COLO829 (cell line): Measurements from ENCODE around the gene RANBP3L.
"Not testable (repeated sequence)": the region's sequence is repeated elsewhere in the genome, so short reads cannot be mapped to it uniquely, and the experiment has no call there.

ENCODE experiments used
- DNase-seq: peaks from one replicate; pipeline ENCODE4 v3.0.0; 2012; ENCODE audit warnings: low spot score

RANBP3L gene

DNA sequence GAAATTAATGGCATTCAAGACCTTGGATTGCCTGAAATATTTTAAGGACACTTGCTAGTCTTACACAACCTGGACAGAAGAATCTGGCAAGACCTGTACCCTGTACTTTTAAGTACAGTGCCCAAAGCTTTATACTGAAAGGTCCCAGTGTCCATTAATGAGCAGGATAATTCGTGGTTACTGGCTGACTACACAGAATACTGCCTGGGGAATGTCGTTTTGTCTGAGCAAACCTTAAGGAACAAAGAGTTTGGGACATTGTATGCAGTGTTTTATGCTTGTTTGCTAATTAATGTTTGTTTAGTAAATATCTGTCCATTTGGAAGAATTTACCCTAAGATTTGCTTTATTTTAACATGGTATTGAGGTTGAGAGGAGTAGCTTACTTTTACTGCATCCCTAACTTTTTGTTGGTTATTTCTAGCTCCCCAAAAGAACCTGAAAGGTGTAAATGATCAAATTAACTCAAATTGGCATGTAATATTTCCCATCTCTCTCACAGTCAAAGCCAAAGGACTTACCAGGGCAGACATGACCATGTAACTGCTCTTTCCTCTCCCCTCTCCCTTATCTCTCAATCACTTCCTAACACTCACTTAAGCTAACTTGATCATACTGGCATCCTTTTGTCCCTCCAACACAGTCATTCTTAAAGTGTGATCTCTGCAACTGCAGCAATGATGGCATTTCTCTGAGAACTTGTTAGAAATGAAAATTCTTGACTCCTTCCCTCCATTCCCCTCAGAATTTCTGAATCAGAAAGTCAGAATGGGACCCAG, 15.7 kb downstream of the RANBP3L start:
- DNase-seq: no peak

GRCh38 chr5:36283775-36284174, 17.9 kb downstream of the RANBP3L start:
- DNase-seq: not testable (repeated sequence)

DNA sequence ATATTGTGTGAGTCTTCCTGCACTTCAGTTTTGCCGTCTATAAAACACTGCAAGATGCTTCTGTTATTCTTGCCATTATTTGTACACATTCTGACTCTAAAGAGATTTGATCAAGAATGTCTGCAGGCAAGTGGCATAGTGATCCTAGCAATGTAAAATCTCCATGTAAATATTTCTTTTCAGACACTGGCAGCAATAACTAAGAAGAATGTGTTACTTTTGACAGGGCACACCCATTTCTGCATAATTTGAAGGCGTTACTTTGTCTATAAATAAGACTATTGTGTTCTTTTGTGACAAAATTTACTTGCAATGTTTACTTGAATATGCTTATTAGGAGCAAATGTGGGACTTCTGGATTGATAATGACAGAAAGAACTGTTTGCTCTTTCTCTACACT, 20.1 kb downstream of the RANBP3L start:
- no peak for DNase-seq

DNA sequence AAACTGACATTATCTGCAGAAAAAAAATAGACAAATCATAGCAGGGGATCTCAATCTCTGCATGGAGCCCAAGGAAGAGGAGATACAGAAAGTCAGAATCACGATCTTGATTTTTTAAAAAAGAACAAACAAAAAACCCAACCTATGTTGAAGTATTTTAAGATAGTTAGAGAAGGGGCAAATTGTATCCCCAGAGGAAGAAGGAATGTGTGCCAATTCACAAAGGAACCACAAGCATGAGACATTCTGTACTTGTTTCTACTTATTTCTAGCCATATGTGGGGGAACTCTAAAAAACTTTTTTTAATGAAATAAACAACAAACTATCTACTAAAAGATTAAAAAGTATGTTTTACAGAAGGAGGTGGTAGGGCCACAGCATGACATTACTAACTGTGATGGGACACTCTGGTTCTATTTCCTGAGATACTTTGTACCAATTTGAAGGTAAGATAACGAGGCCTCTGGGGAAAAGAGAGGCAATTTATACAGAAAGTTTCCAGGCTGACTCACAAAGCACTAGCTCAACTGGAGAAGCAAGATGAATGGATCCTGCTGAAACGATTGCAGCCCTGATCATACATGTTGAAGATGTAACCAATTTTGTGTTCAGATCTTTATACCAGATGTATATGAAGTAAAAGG, 22.5 kb downstream of the RANBP3L start:
- DNase-seq: peak; percentile 2

GRCh38 chr5:36277521-36278176, 24.1 kb downstream of the RANBP3L start:
- no peak for DNase-seq

DNA sequence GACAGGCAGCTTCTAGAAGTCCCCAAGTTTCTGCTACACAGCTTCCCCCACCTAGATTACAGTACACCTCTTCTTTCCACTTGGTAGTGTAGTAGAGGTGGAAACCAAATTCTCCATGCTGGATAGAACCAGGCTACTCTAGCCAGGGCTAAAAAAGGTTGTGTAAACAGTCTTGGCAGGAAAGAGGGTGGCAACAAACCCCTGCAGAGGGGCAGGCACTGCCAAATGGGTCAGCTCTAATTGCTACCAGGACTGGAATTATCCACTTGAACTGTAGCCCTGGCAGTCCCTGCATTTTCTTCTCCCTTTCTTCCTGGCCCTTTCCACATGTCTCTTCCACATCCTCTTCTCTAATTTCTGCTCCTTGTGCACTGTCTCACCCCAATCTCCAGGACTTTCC, 24.8 kb downstream of the RANBP3L start:
- no peak for DNase-seq

GRCh38 chr5:36273809-36274526, 27.7 kb downstream of the RANBP3L start:
- no peak for DNase-seq

DNA sequence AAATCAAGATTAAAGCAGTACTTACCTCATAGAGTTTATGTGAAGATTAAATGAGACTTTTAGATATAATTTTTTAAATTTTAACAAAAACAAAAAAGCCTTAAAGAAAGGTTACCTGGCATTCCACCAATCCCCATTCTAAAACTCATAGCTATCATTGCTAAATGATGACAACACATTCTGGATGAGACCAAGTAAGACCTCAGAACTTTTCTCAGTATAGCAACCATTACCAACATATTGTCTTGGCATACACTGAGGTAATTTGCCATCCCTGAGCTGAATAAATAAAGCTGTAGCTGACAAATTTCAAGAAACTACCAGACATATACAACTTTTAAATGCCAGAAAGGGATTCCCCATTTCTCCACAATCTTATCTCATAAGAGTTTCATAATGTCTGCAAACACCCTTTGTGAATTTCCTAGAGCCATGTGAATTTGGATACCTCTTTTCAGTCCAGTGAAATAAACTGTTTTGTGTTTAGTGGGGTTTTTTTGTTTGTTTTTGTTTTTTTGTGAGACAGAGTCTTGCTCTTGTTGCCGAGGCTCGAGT, 29.5 kb downstream of the RANBP3L start:
- no peak for DNase-seq

DNA sequence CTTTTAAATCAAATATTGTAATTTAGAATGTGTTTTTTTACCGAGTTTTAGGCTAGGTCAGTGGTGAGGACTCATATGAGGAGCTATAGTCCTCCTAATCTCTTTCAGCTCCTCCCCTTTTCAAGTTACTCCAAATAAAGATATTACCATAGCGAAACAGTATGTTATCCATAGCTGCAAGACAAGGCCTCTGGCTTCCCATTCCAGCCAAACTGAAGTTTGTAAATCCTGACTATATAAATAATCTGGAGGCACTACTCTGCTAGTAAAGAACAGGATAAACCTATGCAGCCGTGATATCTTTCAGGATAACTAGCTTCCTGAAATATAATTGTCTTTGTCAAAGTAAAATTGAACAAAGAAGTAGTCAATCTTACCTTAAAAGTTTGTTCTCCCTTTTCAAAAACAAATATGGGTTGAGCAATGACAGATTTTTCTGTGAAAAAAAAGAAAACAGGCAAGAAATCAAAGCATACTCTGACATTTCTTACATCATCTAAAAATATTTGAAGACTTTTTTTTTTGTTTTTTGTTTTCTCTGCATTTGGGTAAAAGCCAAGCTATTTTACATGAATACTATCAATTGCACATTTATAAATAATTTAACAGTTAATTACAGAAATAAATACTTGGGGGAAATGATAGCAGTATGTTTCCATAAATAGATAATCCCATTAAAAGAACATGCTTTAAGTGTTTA, 30.7 kb downstream of the RANBP3L start:
- DNase-seq: no peak

GRCh38 chr5:36270175-36270574, 31.5 kb downstream of the RANBP3L start:
- DNase-seq: no peak

DNA sequence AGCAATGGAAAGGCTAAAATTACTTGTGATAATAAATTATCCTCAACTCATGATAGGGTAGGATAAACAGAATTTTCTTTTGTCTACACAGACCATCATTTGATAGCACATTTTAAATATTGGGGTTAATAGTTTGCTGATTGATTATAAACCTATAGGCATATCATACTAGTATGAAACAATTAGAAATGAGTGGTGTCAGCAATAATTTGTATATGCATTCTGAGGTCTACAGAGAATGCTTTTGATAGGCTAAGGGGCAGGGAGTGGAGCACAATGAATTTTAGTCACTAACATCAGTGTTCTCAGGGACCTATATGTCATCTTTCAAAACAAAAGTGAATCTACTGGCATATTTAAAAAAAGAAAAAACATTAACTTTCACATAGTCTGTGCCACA, 32.2 kb downstream of the RANBP3L start:
- DNase-seq: no peak

GRCh38 chr5:36267905-36268304, 33.8 kb downstream of the RANBP3L start:
- DNase-seq: no peak

DNA sequence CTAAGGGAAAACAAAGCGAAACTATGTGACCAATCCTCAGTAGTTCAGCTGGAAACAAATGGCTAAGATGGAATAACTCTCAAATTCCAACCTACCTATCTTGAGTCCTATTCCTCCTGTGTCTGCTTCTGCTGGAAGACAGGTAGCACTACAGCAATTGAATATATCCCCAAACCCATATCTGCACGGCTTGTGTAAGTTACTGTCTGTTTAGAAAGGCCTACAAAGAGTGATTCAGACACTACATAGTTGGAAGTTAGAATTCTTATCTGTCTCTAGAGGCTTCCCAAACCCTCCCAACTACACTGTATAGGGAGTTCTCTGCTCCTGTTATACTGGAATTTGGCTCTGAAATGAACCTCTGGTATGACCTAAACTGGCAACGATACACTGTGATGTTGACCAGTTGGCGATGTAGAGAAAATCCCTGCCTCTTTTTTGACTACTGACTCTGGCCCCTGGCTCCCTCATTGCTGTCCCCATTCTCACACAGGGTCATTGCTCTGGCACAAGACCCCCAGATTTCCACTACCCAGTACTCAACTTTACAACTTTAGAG, 37.4 kb downstream of the RANBP3L start:
- DNase-seq: no peak

- DNase-seq: no peak
These were observed 40.5 kb downstream of the RANBP3L start for GRCh38 chr5:36261186-36261585.

GRCh38 chr5:36253575-36253974, 48.1 kb downstream of the RANBP3L start:
- no peak for DNase-seq

- DNase-seq: no peak
These were observed 48.9 kb downstream of the RANBP3L start for GRCh38 chr5:36252722-36253365.

DNA sequence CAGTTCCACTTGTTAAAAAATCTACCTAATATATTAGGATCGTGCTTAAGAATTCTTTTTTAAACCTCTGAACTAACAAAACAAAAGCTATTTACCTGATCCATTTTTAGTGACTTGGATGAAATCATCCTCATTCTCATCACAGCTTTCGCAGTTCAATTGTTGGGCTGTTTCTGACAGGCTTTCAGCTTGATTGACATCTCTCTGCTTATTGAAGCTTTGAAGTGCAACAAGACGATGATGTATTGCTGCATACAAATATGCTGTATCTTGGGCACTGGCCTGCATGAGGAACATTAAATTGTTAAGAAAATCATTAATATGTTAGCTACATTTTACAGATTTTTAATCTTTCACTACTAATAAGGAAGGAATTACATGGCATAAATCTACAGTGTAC, 50.5 kb downstream of the RANBP3L start:
- no peak for DNase-seq

GRCh38 chr5:36250427-36250826, 51.3 kb downstream of the RANBP3L start:
- no peak for DNase-seq

- no peak for DNase-seq
These were observed 55.5 kb downstream of the RANBP3L start for GRCh38 chr5:36246036-36246800.

GRCh38 chr5:36244076-36244475, 57.6 kb downstream of the RANBP3L start:
- DNase-seq: no peak
